GM23338 (cell line): ENCODE data around the gene LAMC2. TPM values are rescaled to one million over a fixed set of nuclear protein-coding genes. Genes with fewer than 3 reads are reported as not detected.
A peak's percentile ranks its signal among the peaks of the same experiment; 100 is the strongest.

ENCODE experiments used
- ATAC-seq: fragments of 200-7000 bp; cut with Tn5 transposase; 3 replicates; pipeline ENCODE4 v1.9.1; 2020
- DNase-seq: peaks from one replicate; pipeline ENCODE4 v3.0.0-alpha.2; 2015; ENCODE audit warnings: low spot score
- H2AFZ ChIP-seq: fragments of 200-600 bp; sonication (generic); 2 replicates; pipeline ENCODE4 v1.8.0; 2016; ENCODE audit warnings: antibody characterized with exemption, mild to moderate bottlenecking, moderate library complexity
- H3F3A ChIP-seq: fragments of 200-600 bp; sonication (generic); replicated peaks from 2 replicates; pipeline ENCODE4 v1.8.0; 2017; ENCODE audit warnings: antibody characterized with exemption, mixed run types, low read depth
- H3K27ac ChIP-seq: fragments of 200-600 bp; sonication (generic); 2 replicates; pipeline ENCODE4 v1.6.1; 2016; ENCODE audit warnings: low read depth
- H3K27me3 ChIP-seq: fragments of 200-600 bp; sonication (generic); 2 replicates; pipeline ENCODE4 v1.8.0; 2016; ENCODE audit warnings: mild to moderate bottlenecking, mixed run types, moderate library complexity; ENCODE audit not compliant: insufficient read depth
- H3K36me3 ChIP-seq: fragments of 200-600 bp; sonication (generic); 2 replicates; pipeline ENCODE4 v1.8.0; 2016; ENCODE audit warnings: mild to moderate bottlenecking; ENCODE audit not compliant: insufficient read depth
- H3K4me1 ChIP-seq: fragments of 200-600 bp; sonication (generic); 2 replicates; pipeline ENCODE4 v1.8.0; 2016; ENCODE audit warnings: mild to moderate bottlenecking, moderate library complexity; ENCODE audit not compliant: insufficient read depth
- H3K4me2 ChIP-seq: fragments of 200-600 bp; sonication (generic); 2 replicates; pipeline ENCODE4 v1.7.1; 2017; ENCODE audit warnings: mixed run types
- H3K4me3 ChIP-seq: fragments of 200-600 bp; sonication (generic); 2 replicates; pipeline ENCODE4 v1.6.1; 2016; ENCODE audit warnings: mixed run types
- H3K79me2 ChIP-seq: fragments of 200-600 bp; sonication (generic); replicated peaks from 2 replicates; pipeline ENCODE4 v1.8.0; 2017; ENCODE audit warnings: mild to moderate bottlenecking; ENCODE audit not compliant: insufficient read depth
- H3K9me2 ChIP-seq: fragments of 200-600 bp; sonication (generic); 2 replicates; pipeline ENCODE4 v1.8.0; 2017; ENCODE audit not compliant: insufficient read depth
- H4K20me1 ChIP-seq: fragments of 200-600 bp; sonication (generic); replicated peaks from 2 replicates; pipeline ENCODE4 v1.8.0; 2017; ENCODE audit warnings: mild to moderate bottlenecking; ENCODE audit not compliant: insufficient read depth
- H3K27ac Mint-ChIP-seq: 2 replicates; pipeline ENCODE4 v1.8.0; 2020; ENCODE audit warnings: inconsistent platforms, mild to moderate bottlenecking, moderate library complexity, mixed read lengths
- H3K27me3 Mint-ChIP-seq: 3 replicates; pipeline ENCODE4 v1.8.0; 2022; ENCODE audit warnings: low read depth, mild to moderate bottlenecking, moderate library complexity, mixed read lengths, inconsistent platforms; ENCODE audit not compliant: insufficient read depth, poor library complexity
- H3K36me3 Mint-ChIP-seq: 3 replicates; pipeline ENCODE4 v1.8.0; 2021; ENCODE audit warnings: low read depth, mild to moderate bottlenecking, inconsistent platforms, moderate library complexity, mixed read lengths
- H3K4me1 Mint-ChIP-seq: 3 replicates; pipeline ENCODE4 v1.8.0; 2020; ENCODE audit warnings: mild to moderate bottlenecking, inconsistent platforms, mixed read lengths
- H3K4me3 Mint-ChIP-seq: 3 replicates; pipeline ENCODE4 v1.8.0; 2021; ENCODE audit warnings: moderate library complexity, mild to moderate bottlenecking, inconsistent platforms, mixed read lengths
- H3K9me3 Mint-ChIP-seq: 3 replicates; pipeline ENCODE4 v1.8.0; 2020; ENCODE audit warnings: moderate library complexity, mild to moderate bottlenecking, inconsistent platforms, mixed read lengths
- EZH2phosphoT487 ChIP-seq: fragments of 200-600 bp; sonication (generic); IDR thresholded peaks from one replicate; pipeline ENCODE4 v1.8.1; 2018; ENCODE audit warnings: antibody characterized with exemption; ENCODE audit not compliant: unreplicated experiment
- JUNB ChIP-seq: IDR thresholded peaks from one replicate; pipeline ENCODE4 v1.6.1; 2016; ENCODE audit warnings: antibody characterized with exemption; ENCODE audit not compliant: unreplicated experiment
- POLR2AphosphoS5 ChIP-seq: IDR thresholded peaks from 2 replicates; pipeline ENCODE4 v1.6.1; 2016; ENCODE audit warnings: antibody characterized with exemption, low read depth
- polyA plus RNA-seq: library from polyadenylated mRNA; unstranded; fragments of >200 nt; fragmentation: Nextera tagmentation; extraction: Ambion mirVana; gene quantifications from 2 replicates; pipeline ENCODE4 v1.2.1, GENCODE V29; 2016
- total RNA-seq: library from RNA; depleted of rRNA; stranded (reverse); fragments of >200 nt; shearing (Covaris generic); gene quantifications from 2 replicates; pipeline ENCODE4 v1.2.3, GENCODE V29; 2014
- TF ChIP-seq, protein P1 (sequence below): fragments of 250-450 bp; sonication (Bioruptor Pico); IDR thresholded peaks from 2 replicates; pipeline ENCODE4 v1.5.0; 2020; ENCODE audit warnings: mild to moderate bottlenecking, moderate library complexity
- TF ChIP-seq, protein P2 (sequence below): IDR thresholded peaks from 2 replicates; pipeline ENCODE4 v1.6.1; 2016; ENCODE audit warnings: antibody characterized with exemption
- TF ChIP-seq, protein P3 (sequence below), 2 experiments: fragments of 200-600 bp in 1 of 2; sonication (generic) in 1 of 2; conservative IDR thresholded peaks; 2 replicates each; pipeline versions ENCODE4 v1.5.1 to v1.6.1; 2016 to 2017; ENCODE audit warnings: antibody characterized with exemption in 2 of 2, low read depth in 2 of 2, mild to moderate bottlenecking in 2 of 2, moderate library complexity in 1 of 2

The LAMC2 gene
- total and polyA plus RNA-seq, 2 experiments from 2014 or later: 4.3 to 19.5 TPM

DNA sequence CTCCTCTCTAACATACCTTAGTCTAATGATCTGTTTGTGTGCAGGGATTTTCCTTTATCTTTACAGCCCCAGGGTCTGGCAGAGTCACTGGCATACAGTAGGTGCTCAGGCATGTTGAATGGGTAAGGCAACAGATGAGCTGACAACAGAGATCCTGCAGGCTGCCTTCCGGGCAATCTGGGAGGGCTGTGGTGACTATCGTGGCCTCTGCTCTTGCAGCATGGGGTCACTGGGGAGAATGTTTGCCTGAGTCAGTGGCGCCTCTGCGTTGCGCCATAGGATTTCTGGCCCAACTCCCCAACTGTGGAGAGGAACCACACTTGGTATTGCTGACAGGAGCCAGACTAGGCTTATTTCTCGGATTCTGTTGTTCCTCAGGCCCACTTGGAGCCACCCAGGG is 93.8 kb downstream of the LAMC2 start (continued):
- TF ChIP-seq, protein P1, sequence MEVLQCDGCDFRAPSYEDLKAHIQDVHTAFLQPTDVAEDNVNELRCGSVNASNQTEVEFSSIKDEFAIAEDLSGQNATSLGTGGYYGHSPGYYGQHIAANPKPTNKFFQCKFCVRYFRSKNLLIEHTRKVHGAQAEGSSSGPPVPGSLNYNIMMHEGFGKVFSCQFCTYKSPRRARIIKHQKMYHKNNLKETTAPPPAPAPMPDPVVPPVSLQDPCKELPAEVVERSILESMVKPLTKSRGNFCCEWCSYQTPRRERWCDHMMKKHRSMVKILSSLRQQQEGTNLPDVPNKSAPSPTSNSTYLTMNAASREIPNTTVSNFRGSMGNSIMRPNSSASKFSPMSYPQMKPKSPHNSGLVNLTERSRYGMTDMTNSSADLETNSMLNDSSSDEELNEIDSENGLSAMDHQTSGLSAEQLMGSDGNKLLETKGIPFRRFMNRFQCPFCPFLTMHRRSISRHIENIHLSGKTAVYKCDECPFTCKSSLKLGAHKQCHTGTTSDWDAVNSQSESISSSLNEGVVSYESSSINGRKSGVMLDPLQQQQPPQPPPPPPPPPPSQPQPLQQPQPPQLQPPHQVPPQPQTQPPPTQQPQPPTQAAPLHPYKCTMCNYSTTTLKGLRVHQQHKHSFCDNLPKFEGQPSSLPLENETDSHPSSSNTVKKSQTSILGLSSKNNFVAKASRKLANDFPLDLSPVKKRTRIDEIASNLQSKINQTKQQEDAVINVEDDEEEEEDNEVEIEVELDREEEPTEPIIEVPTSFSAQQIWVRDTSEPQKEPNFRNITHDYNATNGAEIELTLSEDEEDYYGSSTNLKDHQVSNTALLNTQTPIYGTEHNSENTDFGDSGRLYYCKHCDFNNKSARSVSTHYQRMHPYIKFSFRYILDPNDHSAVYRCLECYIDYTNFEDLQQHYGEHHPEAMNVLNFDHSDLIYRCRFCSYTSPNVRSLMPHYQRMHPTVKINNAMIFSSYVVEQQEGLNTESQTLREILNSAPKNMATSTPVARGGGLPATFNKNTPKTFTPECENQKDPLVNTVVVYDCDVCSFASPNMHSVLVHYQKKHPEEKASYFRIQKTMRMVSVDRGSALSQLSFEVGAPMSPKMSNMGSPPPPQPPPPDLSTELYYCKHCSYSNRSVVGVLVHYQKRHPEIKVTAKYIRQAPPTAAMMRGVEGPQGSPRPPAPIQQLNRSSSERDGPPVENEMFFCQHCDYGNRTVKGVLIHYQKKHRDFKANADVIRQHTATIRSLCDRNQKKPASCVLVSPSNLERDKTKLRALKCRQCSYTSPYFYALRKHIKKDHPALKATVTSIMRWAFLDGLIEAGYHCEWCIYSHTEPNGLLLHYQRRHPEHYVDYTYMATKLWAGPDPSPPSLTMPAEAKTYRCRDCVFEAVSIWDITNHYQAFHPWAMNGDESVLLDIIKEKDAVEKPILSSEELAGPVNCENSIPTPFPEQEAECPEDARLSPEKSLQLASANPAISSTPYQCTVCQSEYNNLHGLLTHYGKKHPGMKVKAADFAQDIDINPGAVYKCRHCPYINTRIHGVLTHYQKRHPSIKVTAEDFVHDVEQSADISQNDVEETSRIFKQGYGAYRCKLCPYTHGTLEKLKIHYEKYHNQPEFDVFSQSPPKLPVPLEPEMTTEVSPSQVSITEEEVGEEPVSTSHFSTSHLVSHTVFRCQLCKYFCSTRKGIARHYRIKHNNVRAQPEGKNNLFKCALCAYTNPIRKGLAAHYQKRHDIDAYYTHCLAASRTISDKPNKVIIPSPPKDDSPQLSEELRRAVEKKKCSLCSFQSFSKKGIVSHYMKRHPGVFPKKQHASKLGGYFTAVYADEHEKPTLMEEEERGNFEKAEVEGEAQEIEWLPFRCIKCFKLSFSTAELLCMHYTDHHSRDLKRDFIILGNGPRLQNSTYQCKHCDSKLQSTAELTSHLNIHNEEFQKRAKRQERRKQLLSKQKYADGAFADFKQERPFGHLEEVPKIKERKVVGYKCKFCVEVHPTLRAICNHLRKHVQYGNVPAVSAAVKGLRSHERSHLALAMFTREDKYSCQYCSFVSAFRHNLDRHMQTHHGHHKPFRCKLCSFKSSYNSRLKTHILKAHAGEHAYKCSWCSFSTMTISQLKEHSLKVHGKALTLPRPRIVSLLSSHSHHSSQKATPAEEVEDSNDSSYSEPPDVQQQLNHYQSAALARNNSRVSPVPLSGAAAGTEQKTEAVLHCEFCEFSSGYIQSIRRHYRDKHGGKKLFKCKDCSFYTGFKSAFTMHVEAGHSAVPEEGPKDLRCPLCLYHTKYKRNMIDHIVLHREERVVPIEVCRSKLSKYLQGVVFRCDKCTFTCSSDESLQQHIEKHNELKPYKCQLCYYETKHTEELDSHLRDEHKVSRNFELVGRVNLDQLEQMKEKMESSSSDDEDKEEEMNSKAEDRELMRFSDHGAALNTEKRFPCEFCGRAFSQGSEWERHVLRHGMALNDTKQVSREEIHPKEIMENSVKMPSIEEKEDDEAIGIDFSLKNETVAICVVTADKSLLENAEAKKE (CRISPR knock-in tag): no peak

DNA sequence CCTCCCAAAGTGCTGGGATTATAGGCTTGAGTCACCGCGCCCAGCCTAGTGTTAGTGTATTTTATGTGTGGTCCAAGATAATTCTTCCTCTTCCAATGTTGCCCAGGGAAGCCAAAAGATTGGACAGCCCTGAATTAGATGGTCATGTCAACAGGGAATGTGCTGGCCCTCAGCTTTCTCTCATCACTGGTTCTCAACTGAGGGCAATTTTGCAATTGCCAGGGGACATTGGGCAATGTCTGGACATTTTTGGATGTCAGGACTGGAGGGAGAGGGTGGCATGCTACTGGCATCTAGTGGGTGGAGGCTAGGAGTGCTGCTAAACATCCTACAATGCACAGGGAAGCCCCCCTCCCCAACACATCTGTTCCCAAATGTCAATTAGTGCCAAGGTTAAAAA is 95.0 kb downstream of the LAMC2 start:
- H3K36me3 Mint-ChIP-seq: no peaks in the 10 kb centered on the region
- H2AFZ ChIP-seq: no peak overlapping the region

More for the DNA sequence above, 95.0 kb downstream of the LAMC2 start:
- Histone ChIP-seq H3K9me2 (no peaks in the 10 kb centered on the region), H3K4me1 (peaks cover 18% of the 10 kb centered on the region), H3K27me3 (no peaks in the 10 kb centered on the region), H3F3A (peaks cover 6% of the 10 kb centered on the region; the same call in 1 of the 2 replicates), H3K27ac (no peak overlapping the region), H4K20me1 (no peaks in the 10 kb centered on the region), H3K4me2 (no peak overlapping the region), H3K4me3 (no peak overlapping the region), H3K79me2 (no peaks in the 10 kb centered on the region), H3K36me3 (no peaks in the 10 kb centered on the region)
- H3K27me3 Mint-ChIP-seq: no peaks in the 10 kb centered on the region
- H3K9me3 Mint-ChIP-seq: no peaks in the 10 kb centered on the region; the same call in 2 of the 3 replicates
- no peak for DNase-seq
- TF ChIP-seq JUNB (no peak), EZH2phosphoT487 (no peak), POLR2AphosphoS5 (no peak)
- TF ChIP-seq, protein P2, sequence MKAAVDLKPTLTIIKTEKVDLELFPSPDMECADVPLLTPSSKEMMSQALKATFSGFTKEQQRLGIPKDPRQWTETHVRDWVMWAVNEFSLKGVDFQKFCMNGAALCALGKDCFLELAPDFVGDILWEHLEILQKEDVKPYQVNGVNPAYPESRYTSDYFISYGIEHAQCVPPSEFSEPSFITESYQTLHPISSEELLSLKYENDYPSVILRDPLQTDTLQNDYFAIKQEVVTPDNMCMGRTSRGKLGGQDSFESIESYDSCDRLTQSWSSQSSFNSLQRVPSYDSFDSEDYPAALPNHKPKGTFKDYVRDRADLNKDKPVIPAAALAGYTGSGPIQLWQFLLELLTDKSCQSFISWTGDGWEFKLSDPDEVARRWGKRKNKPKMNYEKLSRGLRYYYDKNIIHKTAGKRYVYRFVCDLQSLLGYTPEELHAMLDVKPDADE: no peak
- TF ChIP-seq, protein P3, sequence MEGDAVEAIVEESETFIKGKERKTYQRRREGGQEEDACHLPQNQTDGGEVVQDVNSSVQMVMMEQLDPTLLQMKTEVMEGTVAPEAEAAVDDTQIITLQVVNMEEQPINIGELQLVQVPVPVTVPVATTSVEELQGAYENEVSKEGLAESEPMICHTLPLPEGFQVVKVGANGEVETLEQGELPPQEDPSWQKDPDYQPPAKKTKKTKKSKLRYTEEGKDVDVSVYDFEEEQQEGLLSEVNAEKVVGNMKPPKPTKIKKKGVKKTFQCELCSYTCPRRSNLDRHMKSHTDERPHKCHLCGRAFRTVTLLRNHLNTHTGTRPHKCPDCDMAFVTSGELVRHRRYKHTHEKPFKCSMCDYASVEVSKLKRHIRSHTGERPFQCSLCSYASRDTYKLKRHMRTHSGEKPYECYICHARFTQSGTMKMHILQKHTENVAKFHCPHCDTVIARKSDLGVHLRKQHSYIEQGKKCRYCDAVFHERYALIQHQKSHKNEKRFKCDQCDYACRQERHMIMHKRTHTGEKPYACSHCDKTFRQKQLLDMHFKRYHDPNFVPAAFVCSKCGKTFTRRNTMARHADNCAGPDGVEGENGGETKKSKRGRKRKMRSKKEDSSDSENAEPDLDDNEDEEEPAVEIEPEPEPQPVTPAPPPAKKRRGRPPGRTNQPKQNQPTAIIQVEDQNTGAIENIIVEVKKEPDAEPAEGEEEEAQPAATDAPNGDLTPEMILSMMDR (conservative IDR thresholded peaks at IDR 0.05; ENCODE audit: low read depth in 2 of 2): peak in 1 of 2 experiments; percentile 38; a peak in 2 of 4 replicates
- H3K4me3 Mint-ChIP-seq: no peak overlapping the region
- peaks cover 32% of the 10 kb centered on the region for H3K4me1 Mint-ChIP-seq
- H3K27ac Mint-ChIP-seq: no peak overlapping the region
- ATAC-seq: peak; percentile 11
